Endometrium (tissue), 2 donors: ENCODE results near the gene CPNE4.

Experiments
- FAIRE-seq: peaks from 2 replicates; lab custom pipeline; 2012; peaks lifted over from hg19 to GRCh38; lab: Jason Lieb, UNC
- donor health status: control.
- donor health status: control.

CPNE4 gene

GRCh38 chr3:131692356-131692755 lies 342.5 kb downstream of the CPNE4 start:
- no peak for FAIRE-seq

GRCh38 chr3:131690800-131691199 lies 344.0 kb downstream of the CPNE4 start:
- FAIRE-seq, result no peak

GRCh38 chr3:131688370-131688769 lies 346.4 kb downstream of the CPNE4 start:
- FAIRE-seq, result no peak

GRCh38 chr3:131669600-131669999 lies 365.2 kb downstream of the CPNE4 start:
- no peak for FAIRE-seq

- no peak for FAIRE-seq
Observed at GRCh38 chr3:131658771-131659170, 376.0 kb downstream of the CPNE4 start.

- no peak for FAIRE-seq
Observed at GRCh38 chr3:131658115-131658514, 376.7 kb downstream of the CPNE4 start.

GRCh38 chr3:131655070-131655690 lies 379.6 kb downstream of the CPNE4 start:
- no peak for FAIRE-seq

GRCh38 chr3:131645638-131646037 lies 389.2 kb downstream of the CPNE4 start:
- FAIRE-seq, result no peak

- FAIRE-seq, result no peak
Observed at GRCh38 chr3:131636266-131636775, 398.5 kb downstream of the CPNE4 start.

GRCh38 chr3:131630807-131631206 lies 404.0 kb downstream of the CPNE4 start:
- FAIRE-seq, result no peak

GRCh38 chr3:131630097-131630496 lies 404.7 kb downstream of the CPNE4 start:
- no peak for FAIRE-seq

GRCh38 chr3:131623431-131623830 lies 411.4 kb downstream of the CPNE4 start:
- no peak for FAIRE-seq

- no peak for FAIRE-seq
Observed at GRCh38 chr3:131622726-131623125, 412.1 kb downstream of the CPNE4 start.

- no peak for FAIRE-seq
Observed at GRCh38 chr3:131620977-131621376, 413.8 kb downstream of the CPNE4 start.

GRCh38 chr3:131619821-131620220 lies 415.0 kb downstream of the CPNE4 start:
- no peak for FAIRE-seq

- no peak for FAIRE-seq
Observed at GRCh38 chr3:131616719-131617118, 418.1 kb downstream of the CPNE4 start.

GRCh38 chr3:131612745-131613144 lies 422.1 kb downstream of the CPNE4 start:
- no peak for FAIRE-seq

- FAIRE-seq, result no peak
Observed at GRCh38 chr3:131610174-131610573, 424.6 kb downstream of the CPNE4 start.

GRCh38 chr3:131608741-131609140 lies 426.1 kb downstream of the CPNE4 start:
- FAIRE-seq, result no peak

GRCh38 chr3:131608296-131608695 lies 426.5 kb downstream of the CPNE4 start:
- FAIRE-seq, result no peak

GRCh38 chr3:131605916-131606315 lies 428.9 kb downstream of the CPNE4 start:
- no peak for FAIRE-seq

- no peak for FAIRE-seq
Observed at GRCh38 chr3:131602011-131602779, 432.6 kb downstream of the CPNE4 start.

GRCh38 chr3:131597816-131598215 lies 437.0 kb downstream of the CPNE4 start:
- no peak for FAIRE-seq

- FAIRE-seq, result no peak
Observed at GRCh38 chr3:131596884-131597283, 437.9 kb downstream of the CPNE4 start.
